HG02852 (cell line): ENCODE results near the gene STAT3.
A peak's percentile ranks its signal among the peaks of the same experiment; 100 is the strongest.
"Not testable (repeated sequence)": the region's sequence is repeated elsewhere in the genome, so short reads cannot be mapped to it uniquely, and the experiment has no call there.

Experiments used
- ATAC-seq: cut with Tn5 transposase; IDR thresholded peaks from one replicate; pipeline ENCODE4 v1.9.1; 2021; ENCODE audit warnings: mild to moderate bottlenecking, moderate library complexity; ENCODE audit not compliant: unreplicated experiment

The STAT3 gene

DNA sequence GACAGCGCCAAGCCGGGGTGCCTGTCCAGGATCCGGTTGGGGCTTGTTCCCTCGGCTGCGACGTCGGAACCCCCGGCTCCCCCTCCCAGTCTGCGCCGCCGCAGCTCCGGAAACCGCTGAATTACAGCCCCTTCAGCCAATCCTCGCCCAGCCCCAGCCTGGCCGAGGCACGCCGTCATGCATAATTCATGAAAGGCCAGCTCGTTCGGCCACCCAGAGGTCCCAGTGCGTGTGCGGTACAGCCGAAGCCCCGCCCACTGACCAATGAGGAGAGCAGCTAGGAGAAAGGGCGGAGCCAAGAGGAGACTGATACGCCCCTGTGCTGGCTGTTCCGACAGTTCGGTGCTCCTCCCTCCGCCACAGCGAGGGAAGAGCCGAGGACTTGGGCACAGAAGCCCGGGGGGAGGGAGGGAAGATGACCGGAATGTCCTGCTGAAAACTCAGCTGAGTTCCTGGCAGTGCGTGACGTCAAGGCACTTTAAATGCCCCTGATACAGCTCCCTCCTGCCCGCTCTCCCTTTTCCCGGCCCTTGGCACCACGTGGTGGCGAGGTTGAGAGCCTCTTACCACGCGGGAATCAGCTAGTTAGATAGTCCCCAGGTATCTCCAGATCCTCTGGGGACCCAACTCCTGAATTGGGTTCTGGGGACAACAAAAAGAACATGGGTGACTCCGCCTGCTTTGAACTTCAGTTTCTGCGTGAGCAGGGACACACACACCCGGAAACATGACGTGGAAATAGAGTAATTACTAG, at the start of gene STAT3:
Gene STAT3, minus strand, starts transcription at position 62 of the 754 bp plus-strand sequence. CDS start 39,926 bp downstream, outside the sequence.
- ATAC-seq = peak; percentile 87

DNA sequence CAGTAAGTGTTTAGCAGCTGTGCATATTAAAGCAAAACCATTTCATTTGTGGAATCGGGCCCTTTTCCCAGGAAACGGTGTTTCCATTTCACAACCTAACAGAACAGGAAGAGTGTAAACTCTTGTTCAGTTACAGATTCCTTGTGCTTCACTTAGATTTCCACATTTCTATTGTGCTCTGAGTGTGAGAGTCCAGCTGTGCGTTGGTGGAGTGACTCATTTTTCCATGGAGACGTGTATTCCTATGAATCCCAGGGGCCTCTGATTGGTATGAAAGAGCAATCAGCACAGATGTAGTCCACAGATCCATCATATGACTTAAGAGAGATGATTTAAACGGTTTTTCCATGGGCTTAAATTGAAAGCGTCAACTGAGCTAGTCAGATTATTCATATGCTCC, 48.1 kb upstream of the STAT3 start:
- ATAC-seq = no peak

DNA sequence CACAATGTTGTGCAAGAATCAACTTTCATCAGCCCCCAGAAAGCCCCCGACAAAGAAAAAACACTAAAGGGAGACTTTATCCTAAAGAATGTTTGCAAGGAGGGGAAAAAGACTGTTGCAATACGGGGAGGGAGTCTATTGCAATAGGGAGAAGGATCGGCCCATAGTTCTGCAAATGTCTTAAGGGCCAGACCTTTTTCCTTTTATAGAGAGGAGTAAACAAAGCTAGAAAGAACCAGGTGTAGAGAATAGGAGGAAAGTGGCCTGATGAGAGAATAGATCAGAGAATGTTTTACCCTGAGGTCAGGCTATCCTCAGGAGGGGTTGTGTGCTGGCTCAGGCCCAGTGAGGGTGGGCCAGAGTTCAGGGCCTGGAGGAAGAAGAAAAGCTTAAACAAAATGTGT, 43.5 kb upstream of the STAT3 start:
- no peak for ATAC-seq

DNA sequence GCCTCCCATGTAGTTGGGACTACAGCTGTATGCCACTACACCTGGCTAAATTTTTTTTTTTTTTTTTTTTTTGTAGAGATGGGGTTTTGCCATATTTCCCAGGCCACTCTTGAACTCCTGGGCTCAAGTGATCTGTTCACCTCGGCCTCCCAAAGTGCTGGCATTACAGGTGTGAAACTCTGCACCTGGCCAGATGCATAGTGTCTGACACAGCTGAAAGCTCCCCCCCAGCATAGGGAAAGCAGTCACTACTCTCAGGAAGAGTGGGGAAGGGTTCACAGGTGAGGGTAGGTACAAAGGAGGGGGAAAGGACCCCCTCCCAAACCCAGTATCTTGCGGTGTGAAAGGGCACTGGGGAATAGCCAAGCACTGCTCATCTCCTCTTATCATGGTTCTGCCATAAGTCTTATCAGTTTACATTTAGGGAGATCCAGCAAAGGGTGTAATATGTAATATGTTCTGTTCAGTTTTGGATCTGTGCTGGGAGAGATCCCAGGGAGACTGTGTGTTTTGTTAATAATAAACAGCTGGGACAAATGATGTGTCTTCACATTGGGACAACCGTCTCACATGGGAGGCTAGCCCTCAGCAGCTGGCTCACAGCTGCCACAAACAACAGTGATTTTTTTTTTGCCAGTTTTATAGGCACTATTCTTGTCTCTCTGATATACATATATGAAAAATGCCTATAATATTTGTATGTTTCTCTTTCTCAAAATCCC, 41.6 kb upstream of the STAT3 start:
- ATAC-seq = no peak

DNA sequence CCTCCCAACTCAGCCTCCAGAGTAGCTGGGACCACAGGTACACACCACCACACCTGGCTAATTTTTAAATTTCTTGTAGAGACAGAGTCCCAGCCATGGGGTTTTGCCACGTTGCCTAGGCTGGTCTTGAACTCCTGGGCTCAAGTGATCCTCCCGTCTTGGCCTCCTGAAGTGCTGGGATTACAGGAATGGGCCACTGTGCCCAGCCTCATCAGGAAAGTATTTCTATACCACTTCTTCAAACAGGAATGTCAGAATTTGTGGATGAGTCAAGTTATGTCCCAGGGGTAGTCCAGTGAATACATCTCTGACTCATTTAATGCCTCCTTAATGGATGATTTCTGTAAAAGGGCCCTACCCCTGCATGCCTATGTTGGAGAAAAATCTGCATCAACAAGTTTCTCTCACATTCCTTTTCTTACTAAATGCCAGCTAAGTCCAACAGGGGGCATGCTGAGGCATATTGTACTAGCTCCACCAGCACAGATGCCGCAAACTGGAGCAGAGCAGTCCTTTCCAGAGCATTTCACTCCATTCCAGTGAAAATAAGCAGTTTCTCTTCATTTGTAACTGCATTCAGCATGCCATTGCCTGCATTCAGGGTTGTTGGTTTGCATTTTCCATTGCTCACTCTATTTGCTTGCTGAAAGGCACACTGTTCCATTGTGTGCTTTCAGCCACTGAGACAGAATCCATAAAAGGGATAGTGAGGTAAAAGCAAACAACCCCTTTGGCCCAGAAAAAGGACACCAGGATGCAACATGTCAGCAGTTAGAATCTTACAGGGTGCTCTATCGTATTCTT, 40.1 kb upstream of the STAT3 start:
- no peak for ATAC-seq

DNA sequence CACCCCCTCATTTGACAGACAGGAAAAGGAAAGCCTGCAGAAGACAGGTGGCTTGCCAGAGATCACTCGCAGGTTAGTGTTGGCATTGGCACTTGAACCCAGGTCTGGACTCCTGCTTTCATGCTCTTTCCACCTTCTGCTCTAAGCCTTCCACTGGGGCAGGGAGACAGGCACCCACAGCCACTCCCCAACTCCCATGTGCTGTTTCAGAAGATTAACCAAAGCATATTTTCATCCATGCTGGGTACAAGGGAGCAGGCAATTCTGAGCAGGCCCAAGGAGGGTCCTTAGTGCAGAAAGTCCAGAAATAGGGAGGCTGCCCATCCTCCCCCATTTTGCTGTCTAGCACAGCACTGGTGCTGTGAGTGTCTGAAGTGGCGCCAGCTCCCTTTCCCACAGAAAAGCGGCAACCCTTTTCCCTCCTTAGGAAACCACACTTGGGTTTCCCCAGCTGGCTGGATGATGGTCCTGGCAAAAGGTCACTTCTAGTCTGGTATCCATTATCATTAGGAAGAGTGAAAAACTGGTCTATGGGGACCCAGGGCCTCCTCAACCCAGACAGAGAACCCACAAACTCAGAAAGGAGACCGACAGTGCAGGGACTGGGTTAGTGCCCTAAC, 36.9 kb upstream of the STAT3 start:
- ATAC-seq = no peak

DNA sequence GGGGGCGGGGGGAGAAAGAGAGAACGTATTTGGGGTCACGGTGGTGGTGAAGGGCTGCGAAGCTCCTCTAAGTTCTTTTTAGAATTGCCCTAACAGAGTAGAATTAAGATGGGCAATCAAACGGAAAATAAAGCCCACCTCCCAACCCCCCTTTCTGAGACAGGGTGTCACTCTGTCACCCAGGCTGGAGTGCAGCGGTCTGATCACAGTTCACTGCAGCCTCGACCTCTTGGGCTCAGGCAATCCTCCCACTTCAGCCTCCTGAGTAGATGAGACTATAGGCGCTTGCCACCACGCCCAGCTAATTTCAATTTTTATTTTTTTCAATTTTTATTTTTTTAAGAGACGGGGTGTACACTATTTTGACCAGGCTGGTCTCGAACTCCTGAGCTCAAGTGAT, 35.5 kb upstream of the STAT3 start:
- no peak for ATAC-seq

DNA sequence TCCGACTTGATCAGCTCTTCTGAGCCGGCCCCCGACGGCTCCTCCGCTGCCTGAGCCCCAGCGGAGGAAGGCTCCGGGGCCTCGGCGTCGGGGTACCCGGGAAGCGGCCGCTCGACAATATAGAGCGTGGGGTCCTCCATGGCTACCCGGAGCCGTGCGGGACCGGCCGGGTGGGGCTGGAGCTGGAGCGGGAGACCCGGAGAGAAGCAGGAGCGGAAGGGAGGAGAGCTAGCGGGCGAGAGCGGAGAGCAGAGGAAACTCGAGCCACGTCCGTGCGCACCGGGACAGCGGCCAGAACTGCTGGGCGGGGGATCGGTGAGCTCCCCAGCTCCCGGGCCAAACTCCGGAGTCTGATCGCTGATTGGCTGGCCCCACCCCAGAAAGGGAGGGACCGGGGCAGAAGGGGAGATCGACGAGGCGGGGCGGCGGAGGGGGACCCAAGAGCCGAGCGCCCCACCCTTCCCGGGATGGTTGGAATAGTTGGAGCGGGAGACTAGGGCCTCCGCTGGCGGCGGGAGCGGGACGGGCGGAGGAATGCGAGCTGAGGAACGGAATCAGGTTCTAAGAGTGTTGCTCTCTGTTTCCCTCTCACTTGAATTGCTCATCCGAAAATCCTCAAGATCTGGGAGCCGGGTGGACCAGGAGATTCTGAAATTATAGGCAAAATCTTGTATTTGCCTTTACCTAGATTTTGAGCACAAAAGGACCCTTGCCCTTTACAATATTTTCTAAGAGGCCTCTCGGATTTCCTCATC, 34.9 kb upstream of the STAT3 start, which contains the start of gene CAVIN1:
Gene CAVIN1, minus strand, starts transcription at position 299 of the 755 bp plus-strand sequence. Its CDS starts 159 bp downstream, at position 140.
- no peak for ATAC-seq

DNA sequence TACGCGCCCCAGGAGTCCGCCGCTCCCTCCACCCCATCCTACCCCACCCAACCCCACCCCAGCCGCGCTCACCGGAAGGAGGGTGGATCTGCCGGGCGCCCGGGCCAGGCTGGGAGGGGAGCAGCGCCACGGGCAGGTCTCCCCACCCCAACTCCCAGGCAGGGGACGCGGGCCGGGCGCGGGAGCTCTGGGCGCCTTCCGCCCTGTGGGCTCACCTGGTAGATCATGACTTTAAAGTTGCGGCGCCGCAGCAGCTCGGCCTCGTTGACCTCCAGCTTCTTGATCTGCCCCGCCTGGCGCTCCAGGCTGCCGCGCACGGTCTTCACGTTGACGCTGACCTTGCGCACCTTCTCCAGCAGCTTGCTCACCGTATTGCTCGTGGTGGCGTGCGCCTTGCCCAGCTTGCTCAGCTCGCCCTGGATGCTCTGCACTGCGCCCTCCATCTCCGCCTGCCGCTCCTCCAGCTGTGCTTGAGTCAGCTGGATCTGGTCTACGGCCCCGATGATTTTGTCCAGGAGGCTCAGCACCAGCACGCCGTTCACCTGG, 34.2 kb upstream of the STAT3 start:
- no peak for ATAC-seq

DNA sequence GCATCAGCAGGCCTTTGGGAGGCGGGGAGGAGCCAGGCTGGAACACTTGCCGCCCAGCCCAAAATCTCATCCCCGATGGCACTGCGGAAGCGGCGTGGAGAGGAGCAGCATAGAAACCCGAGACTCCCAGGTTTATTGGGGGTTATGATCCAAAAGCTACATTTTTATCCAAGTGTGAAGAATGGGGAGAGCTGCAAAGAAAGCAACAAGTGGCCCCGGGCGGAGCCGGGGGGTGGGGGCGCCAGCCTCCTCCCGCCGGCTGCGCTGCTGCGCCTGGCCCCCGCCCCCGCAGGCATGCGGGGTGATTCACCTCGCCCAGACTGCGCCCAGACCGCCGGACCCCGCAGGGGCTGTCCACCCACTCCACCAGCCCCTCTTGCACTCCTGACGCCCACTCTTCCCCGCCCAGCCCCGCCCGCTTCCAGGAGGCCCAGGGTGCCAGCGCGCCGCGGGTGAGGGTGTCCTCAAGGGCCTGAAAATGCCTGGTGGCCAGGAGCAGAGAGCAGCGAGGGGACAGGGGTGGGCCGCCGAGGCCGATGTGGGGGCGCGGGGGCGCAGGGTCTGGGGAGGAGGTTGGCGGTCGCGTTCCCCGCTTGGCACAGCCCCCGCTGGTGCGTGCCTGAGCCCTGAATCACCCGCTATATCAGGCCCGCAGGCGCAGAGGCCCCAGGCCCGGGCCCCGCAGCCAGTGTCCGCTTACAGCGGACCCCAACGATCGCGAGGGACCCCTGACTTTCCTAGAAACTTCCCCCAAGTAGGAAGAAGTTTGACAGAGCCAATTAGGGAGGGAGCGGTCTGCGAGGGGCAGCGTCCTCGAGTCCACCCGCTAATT, 33.5 kb upstream of the STAT3 start:
- no peak for ATAC-seq

DNA sequence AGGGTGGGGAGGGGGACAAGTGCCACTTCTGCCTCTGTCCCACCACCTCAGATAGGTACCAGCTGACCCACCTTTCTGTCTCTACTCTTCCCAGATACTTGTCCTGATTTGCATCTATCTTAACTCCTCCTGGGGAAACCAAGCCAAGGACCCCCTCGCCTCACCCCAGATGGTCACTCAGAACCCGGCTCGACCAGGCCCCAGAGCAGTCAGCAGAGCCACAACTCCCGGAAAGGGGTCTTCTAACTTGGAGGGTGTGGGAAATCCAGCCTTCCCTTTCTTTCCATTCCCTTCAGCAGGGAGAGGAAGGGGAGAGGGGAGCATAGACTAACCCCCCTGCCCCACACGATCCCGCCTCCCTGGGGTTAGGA, 32.9 kb upstream of the STAT3 start:
- ATAC-seq = no peak

DNA sequence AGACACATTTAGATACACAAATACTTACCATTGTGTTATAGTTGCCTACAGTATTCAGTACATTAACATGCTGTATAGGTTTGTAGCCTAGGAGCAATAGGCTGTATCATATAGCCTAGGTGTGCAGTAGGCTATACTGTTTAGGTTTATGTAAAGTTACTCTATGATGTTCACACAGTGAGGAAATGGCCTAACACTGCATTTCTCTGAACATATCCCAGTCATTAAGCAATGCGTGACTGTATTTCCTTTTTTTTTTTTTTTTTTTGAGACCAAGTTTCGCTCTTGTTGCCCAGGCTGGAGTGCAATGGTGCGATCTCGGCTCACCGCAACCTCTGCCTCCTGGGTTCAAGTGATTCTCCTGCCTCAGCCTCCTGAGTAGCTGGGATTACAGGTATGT, 29.7 kb upstream of the STAT3 start:
- ATAC-seq = not testable (repeated sequence)

DNA sequence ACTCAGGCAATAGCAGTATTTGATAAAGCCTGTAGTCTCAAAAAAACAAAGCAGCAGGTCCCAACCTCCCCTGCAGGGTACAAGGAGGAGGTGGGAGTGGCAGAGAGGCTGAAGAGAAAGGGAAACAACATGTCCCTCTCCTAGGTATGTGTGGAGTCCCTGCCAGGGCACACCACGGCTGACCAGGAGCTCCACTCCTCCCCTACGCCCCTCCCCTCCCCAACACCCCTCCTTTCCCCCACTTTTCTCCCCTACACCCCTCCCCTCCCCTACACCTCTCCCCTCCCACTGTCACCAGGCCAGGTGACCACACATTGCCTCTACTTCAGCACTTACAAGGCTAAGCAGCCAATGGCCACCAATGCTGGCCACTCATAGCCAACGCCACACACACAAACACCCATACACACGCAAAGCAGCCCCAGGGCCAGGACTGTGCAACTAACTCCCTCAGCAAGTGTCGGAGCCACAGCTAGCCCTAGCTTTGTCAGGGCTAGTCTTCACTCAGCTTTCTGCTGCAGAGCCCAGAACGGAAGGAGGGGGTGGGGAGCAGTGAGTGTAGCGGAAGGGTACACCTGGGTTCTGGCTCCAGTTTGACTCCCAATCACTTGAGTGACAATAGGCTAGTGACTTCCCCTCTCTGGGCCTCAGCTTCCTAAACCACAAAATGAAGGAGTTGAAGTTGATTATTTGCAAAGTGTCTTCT, 26.6 kb upstream of the STAT3 start:
- ATAC-seq = no peak

DNA sequence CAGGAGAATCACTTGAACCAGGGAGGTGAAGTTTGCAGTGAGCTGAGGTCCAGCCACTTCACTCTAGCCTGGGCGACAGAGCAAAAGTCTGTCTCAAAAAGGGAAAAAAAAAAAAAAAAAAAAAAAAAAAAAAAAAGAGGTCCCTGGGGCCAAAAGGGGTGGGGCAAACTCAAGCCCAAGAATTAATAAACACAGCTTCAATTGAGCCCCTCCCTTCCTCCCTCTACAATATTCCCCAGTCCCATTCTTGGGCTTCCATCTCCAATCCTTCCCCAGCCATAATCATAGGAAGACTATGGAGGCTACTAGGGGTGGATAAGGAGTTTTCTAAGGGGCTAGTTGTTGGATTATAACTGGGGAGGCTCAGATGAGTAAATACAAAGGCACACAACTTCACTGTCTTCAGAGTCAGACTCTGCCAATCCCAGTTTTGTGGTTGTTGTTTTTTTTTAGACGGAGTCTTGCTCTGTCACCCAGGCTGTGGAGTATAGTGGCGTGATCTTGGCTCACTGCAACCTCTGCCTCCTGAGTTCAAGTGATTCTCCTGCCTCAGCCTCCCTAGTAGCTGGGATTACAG, 25.3 kb upstream of the STAT3 start:
- no peak for ATAC-seq

DNA sequence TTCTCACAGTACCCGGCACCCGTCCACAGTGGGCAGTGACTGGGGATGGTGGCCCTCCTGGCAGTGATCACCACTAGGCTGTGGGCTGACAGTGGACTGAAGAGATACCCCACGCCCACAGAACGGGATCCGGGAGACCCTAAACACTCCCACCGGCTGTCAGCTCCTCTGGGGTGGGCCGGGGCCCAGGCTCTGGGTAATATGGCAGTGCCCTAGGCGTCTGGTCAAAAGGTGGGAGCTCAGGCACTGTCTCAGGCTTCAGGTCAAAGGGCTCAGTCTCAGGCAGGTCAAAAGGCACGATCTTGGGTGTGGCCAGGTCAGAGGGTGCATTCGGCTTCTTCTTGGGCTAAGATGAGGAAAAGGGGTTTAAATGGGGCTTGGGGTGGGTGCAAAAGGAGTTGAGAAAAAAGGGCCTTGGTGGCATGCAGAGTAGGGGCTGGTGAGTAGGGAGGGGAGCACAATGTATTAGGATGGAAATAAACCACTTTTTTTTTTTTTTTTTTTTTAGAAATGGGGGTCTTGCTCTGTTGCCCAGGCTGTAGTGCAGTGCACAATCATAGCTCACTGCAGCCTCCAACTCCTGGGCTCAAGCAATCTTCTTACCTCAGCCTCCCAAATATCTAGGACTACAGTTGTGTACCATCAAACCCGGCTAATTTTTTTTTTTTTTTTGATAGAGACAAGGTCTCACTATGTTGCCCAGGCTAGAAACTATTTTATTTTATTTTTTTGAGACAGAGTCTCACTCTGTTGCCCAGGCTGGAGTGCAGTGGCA, 23.9 kb upstream of the STAT3 start:
- ATAC-seq = no peak

DNA sequence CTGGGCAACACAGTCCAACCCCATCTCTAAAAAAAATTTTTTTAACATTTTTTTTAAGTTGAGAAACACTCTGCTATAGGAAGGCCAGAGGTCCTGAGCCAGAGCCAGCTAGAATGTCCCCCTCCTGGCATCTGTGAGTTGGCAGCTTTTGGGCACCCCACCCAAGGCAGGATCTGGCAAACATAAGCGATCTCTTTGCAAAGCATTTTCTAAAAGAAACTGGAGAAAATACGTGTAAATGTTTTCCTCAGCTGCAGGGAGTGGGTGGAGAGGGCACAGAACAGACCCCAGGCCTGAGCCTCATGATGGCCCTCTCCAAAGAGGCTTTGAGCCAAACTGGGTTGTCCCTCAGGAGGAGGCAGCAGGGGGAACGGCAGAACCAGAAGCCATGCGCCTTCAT, 23.1 kb upstream of the STAT3 start:
- no peak for ATAC-seq

DNA sequence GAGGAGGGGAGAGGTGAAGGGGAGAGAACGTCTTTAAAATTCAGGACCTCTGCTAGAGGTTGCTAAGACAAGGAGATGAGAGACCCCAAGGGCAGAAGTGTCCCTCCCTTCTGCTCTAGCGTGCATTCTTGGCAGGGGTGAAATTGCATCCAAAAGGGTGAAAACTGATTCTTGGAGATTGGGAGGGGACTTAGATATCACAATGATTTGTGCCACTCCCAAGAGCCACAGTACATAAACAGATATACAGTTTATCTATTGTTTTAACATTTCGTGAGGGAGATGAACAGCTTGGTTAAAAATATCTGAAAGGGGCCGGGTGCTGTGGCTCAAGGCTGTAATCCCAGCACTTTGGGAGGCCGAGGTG, 22.1 kb upstream of the STAT3 start:
- no peak for ATAC-seq
